Stimulated activated CD4-positive, alpha-beta T cell treated with anti-CD3 and anti-CD28 coated beads, Interleukin-15, amount 100 ng/mL, for 1 hour (primary cell): ENCODE results near the gene PKNOX1.
"Not testable (repeated sequence)": the region's sequence is repeated elsewhere in the genome, so short reads cannot be mapped to it uniquely, and the experiment has no call there.

Source experiments
- DNase-seq, 2 donors: peaks; one replicate each; pipeline ENCODE4 v3.0.0-alpha.2; 2020; ENCODE audit warnings: low read depth in 1 of 2, low spot score in 1 of 2

PKNOX1 gene

DNA sequence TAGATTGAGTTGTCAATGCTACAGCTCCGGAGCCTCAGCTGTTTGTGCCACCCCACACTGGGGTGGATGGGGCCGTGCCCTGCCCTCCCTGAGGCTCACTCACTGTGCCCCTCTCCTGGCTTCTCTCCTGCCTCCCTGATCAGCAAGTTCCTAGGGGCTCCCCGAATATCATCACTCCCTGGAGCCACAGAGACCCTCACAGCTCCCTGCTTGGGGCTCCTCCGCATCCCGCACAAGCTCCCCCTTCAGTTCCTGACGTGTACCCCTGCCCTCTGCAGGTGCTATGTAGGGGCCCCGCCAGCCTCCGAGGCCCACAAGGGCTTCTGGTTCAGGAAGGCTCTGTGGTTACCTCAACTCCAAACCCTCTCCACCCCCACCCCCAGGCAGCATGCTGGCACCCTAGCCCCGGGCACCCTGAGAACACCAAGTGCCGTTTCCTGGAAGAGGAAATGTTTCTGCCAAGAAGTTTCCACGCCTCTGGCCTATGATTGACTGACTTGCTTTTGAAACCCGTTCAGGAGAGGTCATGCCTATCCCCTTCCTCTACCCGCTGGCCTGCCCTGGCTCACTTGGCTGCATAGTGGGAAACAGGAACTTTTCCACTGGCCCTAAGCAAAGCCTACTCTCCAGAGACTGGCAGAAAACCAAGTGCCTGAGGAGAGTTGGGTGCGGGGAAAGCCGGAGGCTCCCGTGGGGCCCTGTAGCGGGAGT lies 71.0 kb downstream of the PKNOX1 start:
- DNase-seq: not testable (repeated sequence)

DNA sequence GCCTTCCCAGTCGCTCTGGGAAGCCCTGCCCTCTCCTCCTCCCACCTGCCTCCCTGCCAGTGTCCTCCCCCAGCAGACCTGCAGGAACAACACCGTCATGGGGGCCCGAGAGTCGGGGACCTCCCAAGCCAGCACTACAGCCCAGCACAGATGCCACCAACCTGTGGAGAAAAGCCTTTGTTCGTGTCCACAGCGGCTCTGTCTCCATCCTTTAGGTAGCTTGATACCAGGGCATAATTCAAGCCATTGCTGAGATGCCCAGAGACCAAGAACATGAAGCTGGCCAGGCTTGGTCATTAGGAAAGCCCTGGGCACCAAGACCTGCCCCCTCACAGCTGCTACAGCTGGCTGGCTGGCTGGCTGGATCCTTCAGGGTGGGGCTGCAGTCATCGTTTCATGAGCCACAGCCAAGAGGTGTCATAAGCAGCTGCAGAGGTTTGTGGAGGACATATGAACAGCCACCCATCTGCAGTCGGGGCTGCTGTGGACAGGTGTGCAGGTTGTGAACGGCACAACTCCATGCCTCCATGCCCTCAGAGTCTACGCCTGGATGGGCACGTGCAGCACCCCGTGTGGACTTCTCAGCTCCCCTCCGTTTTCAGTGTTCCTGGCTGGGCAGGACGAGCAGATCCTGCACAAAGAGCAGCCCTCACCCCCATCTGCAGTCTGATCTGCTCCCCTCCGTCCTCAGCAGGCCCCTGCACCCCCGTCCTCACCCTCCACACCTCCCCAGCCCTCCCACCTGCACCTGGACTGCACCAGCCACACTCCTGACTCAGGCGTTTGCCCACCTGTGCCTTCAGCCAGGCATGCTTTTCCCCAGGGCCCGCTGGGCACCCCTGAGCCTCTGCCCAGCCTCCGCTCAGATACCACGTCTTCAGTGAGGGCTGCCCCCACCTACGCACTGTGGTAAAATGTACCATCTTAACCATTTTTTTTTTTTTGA lies 71.8 kb downstream of the PKNOX1 start:
- not testable (repeated sequence) for DNase-seq

DNA sequence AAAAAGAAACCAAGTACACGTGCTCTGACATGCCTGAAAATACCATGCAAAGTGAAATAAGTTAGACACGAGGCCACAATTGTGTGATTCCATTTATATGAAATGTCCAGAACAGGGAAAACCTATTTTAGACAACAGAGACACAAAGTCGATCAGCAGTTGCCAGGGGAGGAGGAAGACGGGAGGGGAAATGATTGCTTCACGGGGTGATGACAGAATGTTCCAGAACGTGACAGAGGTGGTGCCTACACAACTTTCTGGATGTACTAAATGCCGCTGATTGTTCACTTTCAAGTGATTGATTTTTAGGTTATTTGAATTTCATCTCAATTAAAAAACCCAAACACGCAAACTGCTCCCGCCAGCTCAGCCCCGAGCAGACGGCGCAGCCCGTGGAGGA lies 78.8 kb downstream of the PKNOX1 start:
- not testable (repeated sequence) for DNase-seq

DNA sequence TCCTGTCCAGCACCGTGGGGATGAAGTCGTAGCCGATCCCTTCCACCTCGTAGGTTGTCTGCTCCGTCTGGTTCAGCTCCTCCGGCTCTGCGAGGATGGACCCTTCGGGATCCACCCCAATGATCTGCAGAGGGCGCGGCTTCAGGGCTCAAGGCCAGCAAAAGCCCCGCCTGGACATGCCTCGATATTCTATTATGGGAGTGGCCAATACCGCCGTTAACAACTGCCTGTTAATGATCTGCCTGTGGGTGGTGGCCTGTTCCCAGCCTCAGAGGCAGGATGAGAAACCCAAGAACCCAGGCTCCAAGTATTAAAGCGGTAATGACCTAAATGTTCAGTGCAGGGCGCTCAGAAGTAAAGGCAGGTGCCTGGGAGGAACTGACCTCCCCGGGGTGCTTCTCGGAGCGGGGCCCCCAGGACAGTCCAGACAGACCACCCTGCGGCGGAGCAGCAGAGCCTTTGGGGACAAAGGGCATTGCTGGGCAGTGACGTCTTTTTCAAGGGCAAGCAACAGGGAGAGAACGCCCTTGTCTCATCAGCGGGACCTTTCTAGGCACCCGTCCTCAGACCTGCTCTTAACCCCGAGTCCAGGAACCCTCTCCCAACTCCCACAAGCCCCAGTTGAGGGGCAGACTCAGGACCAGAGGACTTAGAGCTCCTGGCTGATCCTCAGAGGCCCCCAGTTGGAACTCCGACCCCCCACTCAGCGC lies 88.7 kb downstream of the PKNOX1 start:
- not testable (repeated sequence) for DNase-seq

DNA sequence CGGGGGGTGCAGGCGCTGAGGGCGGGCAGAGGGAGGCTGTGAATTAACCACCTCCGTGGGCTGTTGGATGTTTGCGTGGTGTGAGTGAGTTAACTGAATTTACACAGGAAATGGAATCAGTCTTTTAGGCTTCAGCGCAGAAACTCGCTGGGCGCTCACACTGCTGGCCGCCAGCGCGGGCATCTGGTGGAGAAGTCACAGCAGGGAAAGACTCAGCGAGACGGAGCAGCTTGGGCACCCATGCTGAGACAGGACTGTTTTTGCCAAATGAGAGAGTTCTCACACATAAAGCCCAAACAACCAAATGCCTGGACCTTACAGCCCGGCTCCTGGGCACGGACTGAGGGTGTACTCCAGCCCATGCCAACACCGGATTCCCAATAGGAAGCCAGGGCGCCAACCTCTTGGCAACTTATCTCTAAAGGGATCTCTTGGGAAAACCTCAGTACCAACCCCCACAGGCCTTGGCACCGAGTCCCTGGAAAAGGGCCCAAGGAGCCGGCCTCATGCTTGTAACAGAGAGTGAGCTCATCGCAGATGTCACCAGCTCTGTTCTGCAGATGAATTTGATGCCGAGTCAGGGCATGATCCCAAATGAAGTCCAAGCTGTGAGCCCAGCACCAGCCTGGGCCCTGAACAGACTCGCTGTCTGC lies 90.0 kb downstream of the PKNOX1 start:
- not testable (repeated sequence) for DNase-seq

DNA sequence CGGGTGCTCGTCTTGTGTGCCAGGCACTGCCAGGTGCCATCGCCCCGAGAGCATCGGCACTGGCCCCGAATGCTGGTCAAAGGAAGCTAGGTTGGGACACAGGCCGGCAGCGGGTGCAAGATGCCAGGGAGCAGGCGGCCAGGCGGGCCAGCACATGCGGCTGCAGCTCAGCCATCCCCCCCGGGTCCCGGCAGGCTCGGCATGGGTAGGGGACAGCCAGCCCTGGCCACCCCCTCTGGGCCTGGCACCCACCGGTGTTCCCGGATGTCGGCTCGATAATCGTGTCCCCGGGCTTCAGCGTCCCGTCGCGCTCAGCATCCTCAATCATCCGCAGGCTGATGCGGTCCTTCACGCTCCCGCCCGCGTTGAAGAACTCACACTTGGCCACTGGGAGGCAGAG lies 91.6 kb downstream of the PKNOX1 start:
- not testable (repeated sequence) for DNase-seq

DNA sequence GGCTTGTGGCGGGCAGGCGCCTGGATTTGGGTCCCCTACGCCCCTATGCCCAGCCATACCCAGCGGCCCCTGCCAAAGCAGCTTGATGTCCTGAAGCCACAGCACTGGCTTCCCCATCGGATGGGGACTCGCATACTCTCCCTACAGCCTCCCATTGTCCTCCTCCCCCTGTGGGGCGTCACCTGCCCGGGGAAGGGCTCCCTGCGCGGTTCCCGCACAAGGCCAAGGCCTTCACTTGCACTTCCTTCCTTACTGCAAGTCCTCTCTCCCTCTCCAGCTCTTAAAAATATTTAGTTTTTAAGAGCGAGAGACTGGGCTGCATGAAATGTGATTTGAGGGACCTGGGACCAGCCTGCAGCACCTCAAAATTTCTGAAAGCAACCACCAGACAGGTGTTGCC lies 92.3 kb downstream of the PKNOX1 start:
- DNase-seq: not testable (repeated sequence)

DNA sequence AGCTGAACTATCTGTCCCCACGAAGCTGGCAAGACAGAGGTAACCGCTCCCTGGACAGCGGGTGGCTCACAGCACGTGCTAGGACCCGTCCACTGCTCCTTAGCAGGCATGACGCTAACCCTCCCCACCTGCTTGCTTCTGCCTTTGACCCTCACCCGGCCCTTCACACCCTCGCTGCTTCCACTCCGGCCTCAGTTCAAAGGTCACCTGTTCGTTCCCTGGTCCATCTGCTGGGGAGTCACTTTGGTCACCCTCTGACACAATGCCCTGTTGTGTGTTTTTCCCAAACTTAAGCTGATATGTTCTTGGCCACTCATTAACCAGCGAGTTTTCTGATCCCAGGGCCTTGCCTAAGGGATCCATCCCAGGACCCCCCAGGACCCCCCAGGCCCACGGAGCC lies 93.7 kb downstream of the PKNOX1 start:
- DNase-seq: not testable (repeated sequence)

DNA sequence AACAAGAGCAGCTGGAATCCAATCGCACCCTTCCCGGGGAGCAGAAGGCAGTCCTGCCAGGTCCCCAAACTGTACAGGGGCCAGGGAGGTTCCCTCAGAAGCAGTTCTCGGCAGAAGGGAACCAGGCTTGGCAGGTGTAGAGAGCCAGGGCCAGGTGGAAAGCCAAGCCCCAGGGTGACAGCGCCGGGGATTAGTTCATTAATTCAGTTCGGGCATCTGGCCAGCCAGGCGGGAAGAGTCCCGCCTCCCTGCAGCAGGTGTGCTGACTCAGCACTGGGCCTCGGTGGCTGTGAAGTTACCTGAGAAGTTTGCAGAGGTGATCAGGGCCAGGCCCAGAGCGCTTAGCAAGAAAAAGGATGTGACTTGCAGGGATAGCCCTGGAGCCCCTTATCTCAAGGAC lies 95.3 kb downstream of the PKNOX1 start:
- not testable (repeated sequence) for DNase-seq

DNA sequence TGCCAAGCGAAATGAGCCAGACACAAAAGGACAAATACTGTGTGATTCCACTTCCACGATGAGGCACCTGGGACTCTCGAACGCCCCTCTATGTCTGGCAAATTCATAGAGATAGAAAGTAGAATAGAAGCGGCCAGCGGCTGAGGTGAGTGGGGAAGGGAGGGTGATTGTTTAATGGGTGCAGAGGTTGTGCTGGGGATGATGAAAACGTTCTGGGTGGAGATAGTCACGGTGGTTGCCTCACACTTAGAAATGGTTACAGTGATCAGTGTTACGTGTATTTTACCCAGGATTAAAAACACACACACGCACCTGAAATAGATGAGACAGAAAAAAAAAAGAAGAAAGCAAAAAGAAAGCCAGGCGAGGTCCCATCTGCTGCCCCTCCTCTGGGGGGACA lies 98.4 kb downstream of the PKNOX1 start:
- DNase-seq: not testable (repeated sequence)

DNA sequence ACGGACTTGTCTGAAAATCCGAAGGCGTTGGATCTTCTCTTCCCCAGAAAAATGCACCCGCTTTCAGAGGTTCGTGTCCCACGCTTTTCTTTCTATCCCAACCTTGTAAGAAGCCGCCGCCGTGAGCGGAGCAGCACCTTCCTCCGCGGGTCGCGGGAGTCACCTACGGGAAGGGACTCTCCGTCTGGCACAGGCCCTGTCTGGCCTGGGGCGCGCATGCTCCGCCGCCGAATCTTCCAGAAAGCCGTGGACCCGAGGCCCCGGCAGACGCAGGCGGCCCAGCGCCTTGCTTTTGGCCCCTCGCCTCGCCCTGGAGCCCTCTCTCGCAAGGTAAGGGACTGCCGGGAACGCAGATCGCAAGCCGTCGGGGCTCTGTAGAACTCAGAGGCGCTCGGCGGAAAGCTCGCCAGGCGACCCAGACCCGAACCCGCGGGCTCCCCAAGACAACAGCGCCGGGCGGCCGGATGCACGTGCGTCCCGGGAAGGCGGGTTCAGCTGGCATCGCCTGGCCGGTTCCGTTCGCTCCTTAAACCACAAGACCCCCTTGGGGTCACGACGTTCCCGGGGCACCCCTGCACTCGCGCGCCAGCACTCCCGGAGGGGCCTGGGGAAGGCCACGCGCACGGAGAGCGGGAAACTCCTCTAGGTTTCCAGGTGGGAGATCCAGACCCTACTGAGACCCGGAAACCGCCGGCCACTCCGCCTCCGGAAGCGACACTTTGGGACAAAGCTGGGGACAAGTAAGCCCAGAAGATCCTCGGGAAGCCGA lies 100.2 kb downstream of the PKNOX1 start:
- DNase-seq: not testable (repeated sequence)

DNA sequence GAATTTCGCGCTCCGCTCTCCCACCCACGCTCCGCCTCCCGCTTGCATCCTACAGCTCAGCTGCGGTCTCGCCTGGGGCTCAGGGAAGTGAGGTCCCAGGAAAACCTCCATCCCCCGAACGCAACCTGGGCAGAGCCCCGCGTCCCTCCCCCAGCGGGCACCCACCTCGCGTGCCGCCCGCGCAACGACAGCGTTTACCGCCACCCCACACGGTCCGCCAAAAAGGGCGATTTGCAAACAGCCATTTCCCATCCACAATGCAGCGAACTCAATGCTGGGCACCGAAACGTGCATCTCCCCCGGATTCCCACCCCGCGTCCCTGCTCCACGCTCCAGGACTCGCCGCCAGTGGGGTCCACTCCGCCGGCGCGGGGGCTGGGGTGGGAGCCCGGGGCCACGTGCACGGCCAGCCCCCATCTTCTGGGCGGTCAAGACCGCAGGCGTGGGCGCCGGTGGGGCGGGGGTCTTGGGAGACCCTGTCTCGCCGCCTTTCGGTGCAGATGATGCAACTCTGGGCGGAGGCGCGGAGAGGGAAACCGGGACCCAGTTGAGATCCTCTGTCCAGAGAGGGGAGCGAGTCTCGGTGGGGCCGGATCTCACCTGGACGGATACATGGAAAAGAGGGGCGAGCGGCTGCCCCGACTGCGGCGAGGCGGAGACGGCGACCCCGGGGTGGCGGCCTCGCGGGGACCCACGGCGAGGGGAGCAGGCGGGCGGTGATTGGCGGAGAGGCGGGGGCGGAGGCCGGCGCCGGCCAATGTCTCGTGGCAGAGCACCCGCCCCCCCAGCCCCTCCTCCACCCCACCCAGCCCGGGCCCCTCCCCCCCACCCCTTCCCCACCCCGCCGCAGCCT lies 101.0 kb downstream of the PKNOX1 start, which contains the start of gene CBS:
Gene CBS (minus strand): TSS at position 666 of the 853 bp plus-strand sequence. CDS start 3,642 bp downstream, outside the sequence.
- DNase-seq: not testable (repeated sequence)

DNA sequence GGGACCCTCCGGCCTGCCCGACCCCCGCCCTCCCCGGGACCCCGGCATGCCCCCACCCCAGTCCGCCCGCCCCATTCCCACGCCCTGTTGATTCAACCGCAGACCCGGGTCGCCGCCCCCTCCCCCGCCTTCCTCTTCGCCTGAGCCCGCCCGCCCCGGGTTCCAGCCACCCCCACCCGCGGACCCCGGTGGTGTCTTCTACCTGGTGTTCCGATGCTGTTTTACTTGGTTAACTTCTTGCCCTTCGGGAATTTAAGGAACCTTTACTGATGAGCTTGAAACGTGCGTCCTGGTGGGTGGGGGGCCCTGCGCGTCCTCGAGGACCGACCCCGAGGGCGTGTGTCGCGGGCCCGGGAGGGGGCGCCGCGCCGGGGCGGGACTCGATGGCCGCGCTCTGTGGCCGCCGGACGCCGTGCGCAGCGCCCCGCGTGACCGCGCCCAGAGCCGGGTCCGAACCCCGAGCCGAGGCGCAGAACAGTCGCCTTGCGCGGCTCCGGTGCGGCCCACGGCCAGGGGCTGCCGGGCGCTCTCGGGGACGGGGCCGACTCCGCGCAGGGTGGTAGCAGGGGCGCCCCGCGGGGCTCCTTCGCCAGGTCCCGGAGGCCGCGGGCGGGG lies 101.8 kb downstream of the PKNOX1 start:
- DNase-seq: not testable (repeated sequence)

DNA sequence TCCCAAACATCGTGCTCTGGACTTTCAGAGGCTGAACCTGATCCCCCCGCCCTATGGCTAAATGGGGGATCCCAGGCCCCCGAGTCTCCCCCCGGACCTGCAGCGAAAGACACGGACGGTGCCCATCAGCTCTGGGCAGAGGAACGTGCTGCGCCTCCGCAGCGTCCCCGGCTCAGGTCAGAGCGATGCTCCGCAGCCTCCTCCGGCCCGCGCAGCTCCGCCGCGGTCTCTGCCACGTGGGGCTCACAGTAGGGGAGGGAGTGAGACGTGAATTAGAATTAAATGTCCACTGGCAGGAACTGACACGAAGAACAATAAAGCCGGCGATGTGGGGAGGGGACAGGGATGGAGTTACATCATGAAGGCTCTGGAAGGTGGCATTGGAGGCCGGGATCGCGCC lies 102.3 kb downstream of the PKNOX1 start:
- DNase-seq: not testable (repeated sequence)

DNA sequence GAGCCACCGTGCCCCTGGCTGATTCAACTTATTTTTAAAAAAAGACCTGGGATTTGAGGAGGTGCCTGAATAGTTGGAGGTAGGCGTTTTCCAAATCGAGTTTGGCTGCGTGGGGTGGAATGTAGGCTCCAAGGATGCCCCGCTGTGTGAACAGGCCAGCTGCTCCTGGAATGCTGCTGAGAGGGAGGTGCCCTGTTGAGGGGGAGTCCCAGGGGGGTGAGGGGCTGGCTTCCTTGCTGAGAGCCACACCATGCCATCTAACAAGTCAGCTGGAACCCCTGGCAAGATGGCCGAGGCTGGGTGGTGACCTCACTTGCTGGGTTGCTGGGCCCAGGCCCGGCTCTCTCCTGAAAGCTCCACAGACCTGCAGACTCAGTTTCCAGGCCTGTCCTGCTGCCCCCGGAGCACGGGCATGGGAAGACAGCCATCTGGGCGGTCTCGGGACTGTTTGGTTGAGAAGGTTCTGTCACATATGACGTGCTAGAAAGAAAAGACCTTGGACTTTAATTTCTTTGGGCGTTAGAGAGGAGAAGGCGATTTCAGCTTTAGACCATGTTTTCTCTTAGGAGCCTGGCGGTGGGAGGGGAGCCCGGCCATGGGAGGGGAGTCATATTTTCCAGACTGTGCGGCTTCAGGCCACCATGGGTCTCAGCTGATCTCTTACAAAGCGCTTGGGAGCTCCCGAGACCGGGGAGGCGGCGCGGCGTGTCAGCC lies 108.4 kb downstream of the PKNOX1 start:
- DNase-seq: not testable (repeated sequence)
